ENCODE measurements around the gene ZNF782. TPM values are rescaled to one million over a fixed set of nuclear protein-coding genes. Genes with fewer than 3 reads are reported as not detected.

The ZNF782 gene
- total and polyA plus RNA-seq, 2 donors (not counting 1 experiment from before 2014, with no cell fraction given): 2.7 to 14.6 TPM

- H3K4me1 Mint-ChIP-seq: peaks cover 37% of the 10 kb centered on the region
- intact Hi-C loops (cut with micrococcal nuclease): loop anchor here (1.0 to 10.0 kb wide), 8 partner anchors 253 to 980 kb away; partner anchors contain the start of genes ERCC6L2, NCBP1, TDRD7 and TSTD2
- H2AFZ ChIP-seq (ENCODE audit: insufficient read depth, low read depth, low read length, poor library complexity, severe bottlenecking): peak overlapping the region; percentile 98
These were observed 448 bp upstream of the ZNF782 start for GRCh38 chr9:96854651-96855273.

More at GRCh38 chr9:96854651-96855273, 448 bp upstream of the ZNF782 start:
- DNase-seq (no peak), ATAC-seq (ENCODE audit: low read depth) (no peak)
- peaks cover 33% of the 10 kb centered on the region for H3K79me2 ChIP-seq (ENCODE audit: control insufficient read depth, insufficient read depth, low read length)
- Mint-ChIP-seq H3K27ac (peak overlapping the region; percentile 97), H3K4me3 (peak overlapping the region; percentile 98), H3K9me3 (ENCODE audit: insufficient read depth) (no peaks in the 10 kb centered on the region), H3K27me3 (peaks cover 5% of the 10 kb centered on the region)
- CTCF ChIA-PET: interaction anchor here (0.6 to 6.7 kb wide), 11 partner anchors 9 to 778 kb away, joined by 3 to 56 read pairs (median 3); partner anchors contain the start of genes NCBP1 and TSTD2
- H3K4me3 ChIP-seq (ENCODE audit: control extremely low read depth in 1 of 5, extremely low read depth in 1 of 5, insufficient read depth in 1 of 5, low read depth in 2 of 5, low read length in 4 of 5): peak overlapping the region; percentile 62 to 100 (median 89)
- H3K4me1 ChIP-seq (ENCODE audit: control insufficient read depth in 2 of 2, insufficient read depth in 2 of 2, low read length in 2 of 2): peaks cover 12 to 18% of the 10 kb centered on the region in 2 donors
- POLR2A ChIA-PET: interaction anchor here (0.7 kb wide), 1 partner anchor 1202 kb away, joined by 4 read pairs; the partner anchor contains the start of gene NANS
- WGBS (ENCODE audit: insufficient coverage): 10% methylated on average over 2 of the region's 16 CpGs
- peak overlapping the region in 1 of 2 donors; percentile 82 for H3K27ac ChIP-seq (ENCODE audit: low read length in 2 of 2)
- TF ChIP-seq EZH2 (IDR thresholded peaks at IDR 0.05; ENCODE audit: borderline replicate concordance, insufficient read depth, low read depth, low read length, poor library complexity, severe bottlenecking): no peak
- TF ChIP-seq CTCF (IDR thresholded peaks at IDR 0.05): no peak
- H3K9me3 ChIP-seq (ENCODE audit: control extremely low read depth in 1 of 3, control insufficient read depth in 2 of 3, insufficient read depth in 1 of 3, low read length in 2 of 3): no peaks in the 10 kb centered on the region
- peak overlapping the region; percentile 95 for H3K9ac ChIP-seq (ENCODE audit: low read length)
- H3K36me3 ChIP-seq (replicated peaks in 1 of 2; ENCODE audit: control extremely low read depth in 1 of 2, control insufficient read depth in 1 of 2, extremely low read depth in 1 of 2, insufficient read depth in 2 of 2, low read length in 1 of 2): no peaks in the 10 kb centered on the region
- H3K4me2 ChIP-seq (replicated peaks; ENCODE audit: low read depth, low read length, poor library complexity, severe bottlenecking): peak overlapping the region; percentile 93
- peaks cover 4% of the 10 kb centered on the region for H4K20me1 ChIP-seq (ENCODE audit: control insufficient read depth, insufficient read depth, low read length, poor library complexity, severe bottlenecking)
- H3K27me3 ChIP-seq (replicated peaks in 1 of 4; ENCODE audit: control extremely low read depth in 1 of 4, control insufficient read depth in 3 of 4, insufficient read depth in 4 of 4, low read length in 3 of 4): peaks cover 0 to 7% (median 0%) of the 10 kb centered on the region in 4 experiments

Data from B cell (primary cell).